ENCODE data around the gene S100Z. TPM values are rescaled to one million over a fixed set of nuclear protein-coding genes. Genes with fewer than 3 reads are reported as not detected.

S100Z gene
- total and polyA plus RNA-seq, 2 of the 8 experiments (the other 6 are each of a cell fraction or from before 2014, with no cell fraction given), result 0.30 TPM; not detected in 1

DNA sequence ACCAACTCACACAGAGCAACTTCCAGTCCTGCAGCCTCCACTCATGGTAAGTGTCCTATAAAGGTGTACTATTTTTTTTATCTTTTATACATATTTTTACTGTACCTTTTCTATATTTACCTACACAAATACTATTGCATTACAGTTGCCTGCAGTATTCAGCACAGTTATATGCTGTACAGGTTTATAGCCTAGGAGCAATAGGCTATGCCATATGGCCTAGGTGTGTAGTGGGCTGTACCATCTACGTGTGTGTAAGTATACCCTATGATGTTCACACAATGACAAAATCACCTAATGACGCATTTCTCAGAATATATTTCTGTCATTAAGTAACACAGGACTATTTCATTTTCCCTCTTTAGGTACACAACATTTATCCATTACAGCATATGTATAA lies 16.7 kb downstream of the S100Z start (continued):
- TF ChIP-seq KDM1A (IDR thresholded peaks at IDR 0.05; ENCODE audit: borderline replicate concordance, low read length), result no peak
- no peak for TF ChIP-seq TAF1 (IDR thresholded peaks at IDR 0.05; ENCODE audit: low read depth, low read length)
- TF ChIP-seq, protein P1, sequence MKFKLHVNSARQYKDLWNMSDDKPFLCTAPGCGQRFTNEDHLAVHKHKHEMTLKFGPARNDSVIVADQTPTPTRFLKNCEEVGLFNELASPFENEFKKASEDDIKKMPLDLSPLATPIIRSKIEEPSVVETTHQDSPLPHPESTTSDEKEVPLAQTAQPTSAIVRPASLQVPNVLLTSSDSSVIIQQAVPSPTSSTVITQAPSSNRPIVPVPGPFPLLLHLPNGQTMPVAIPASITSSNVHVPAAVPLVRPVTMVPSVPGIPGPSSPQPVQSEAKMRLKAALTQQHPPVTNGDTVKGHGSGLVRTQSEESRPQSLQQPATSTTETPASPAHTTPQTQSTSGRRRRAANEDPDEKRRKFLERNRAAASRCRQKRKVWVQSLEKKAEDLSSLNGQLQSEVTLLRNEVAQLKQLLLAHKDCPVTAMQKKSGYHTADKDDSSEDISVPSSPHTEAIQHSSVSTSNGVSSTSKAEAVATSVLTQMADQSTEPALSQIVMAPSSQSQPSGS (IDR thresholded peaks at IDR 0.05; ENCODE audit: low read length), result no peak
